ENCODE data around the gene NPY5R. TPM values are rescaled to one million over a fixed set of nuclear protein-coding genes. Genes with fewer than 3 reads are reported as not detected.

The NPY5R gene
- total and polyA plus RNA-seq, 2 donors (not counting 1 experiment from before 2014, with no cell fraction given): not detected

DNA sequence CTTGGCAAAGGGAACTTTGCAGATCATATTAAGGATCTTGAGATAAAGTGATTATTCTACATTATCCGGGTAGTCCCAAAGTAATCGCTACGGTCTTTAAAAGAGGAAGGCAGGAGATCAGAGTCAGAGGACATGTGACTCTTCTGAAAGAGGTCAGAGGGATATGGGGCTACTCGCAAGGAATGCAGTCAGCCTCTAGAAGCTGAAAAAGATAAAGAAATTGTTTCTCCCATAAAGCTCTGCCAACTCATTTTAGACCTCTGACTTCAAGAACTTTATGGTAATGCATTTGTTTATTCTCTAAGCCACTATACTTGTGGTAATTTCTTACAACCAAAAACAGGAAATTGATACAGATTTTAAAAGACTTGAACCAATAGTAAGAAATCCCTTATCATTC is 48.6 kb downstream of the NPY5R start:
- Histone ChIP-seq H2AFZ (ENCODE audit: low read length) (no peak overlapping the region), H3K9me3 (ENCODE audit: control insufficient read depth, insufficient read depth, low read depth, low read length) (no peaks in the 10 kb centered on the region), H3K4me2 (ENCODE audit: extremely low read depth, insufficient read depth, low read length) (no peak overlapping the region), H3K4me3 (replicated peaks in 1 of 4; ENCODE audit: control extremely low read depth in 1 of 4, insufficient read depth in 1 of 4, low read depth in 3 of 4, low read length in 4 of 4) (no peak overlapping the region), H4K20me1 (ENCODE audit: control insufficient read depth, extremely low read depth, insufficient read depth, low read length) (no peaks in the 10 kb centered on the region), H3K9ac (ENCODE audit: insufficient read depth, low read length) (no peak overlapping the region), H3K27ac (ENCODE audit: insufficient read depth, low read length) (no peak overlapping the region), H3K36me3 (ENCODE audit: control insufficient read depth, insufficient read depth, low read length) (no peaks in the 10 kb centered on the region), H3K4me1 (ENCODE audit: control insufficient read depth, extremely low read depth, insufficient read depth, low read length) (no peaks in the 10 kb centered on the region), H3K79me2 (ENCODE audit: control insufficient read depth, insufficient read depth, low read length) (no peaks in the 10 kb centered on the region), H3K27me3 (ENCODE audit: control insufficient read depth, insufficient read depth, low read length) (no peaks in the 10 kb centered on the region)
- no peak for DNase-seq (ENCODE audit: low read depth in 2 of 2)
- TF ChIP-seq EZH2 (IDR thresholded peaks at IDR 0.05; ENCODE audit: low read length, missing control alignments): no peak
- TF ChIP-seq, protein P1, sequence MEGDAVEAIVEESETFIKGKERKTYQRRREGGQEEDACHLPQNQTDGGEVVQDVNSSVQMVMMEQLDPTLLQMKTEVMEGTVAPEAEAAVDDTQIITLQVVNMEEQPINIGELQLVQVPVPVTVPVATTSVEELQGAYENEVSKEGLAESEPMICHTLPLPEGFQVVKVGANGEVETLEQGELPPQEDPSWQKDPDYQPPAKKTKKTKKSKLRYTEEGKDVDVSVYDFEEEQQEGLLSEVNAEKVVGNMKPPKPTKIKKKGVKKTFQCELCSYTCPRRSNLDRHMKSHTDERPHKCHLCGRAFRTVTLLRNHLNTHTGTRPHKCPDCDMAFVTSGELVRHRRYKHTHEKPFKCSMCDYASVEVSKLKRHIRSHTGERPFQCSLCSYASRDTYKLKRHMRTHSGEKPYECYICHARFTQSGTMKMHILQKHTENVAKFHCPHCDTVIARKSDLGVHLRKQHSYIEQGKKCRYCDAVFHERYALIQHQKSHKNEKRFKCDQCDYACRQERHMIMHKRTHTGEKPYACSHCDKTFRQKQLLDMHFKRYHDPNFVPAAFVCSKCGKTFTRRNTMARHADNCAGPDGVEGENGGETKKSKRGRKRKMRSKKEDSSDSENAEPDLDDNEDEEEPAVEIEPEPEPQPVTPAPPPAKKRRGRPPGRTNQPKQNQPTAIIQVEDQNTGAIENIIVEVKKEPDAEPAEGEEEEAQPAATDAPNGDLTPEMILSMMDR (conservative IDR thresholded peaks at IDR 0.05 in 1 of 2, IDR thresholded peaks at IDR 0.05 in 1 of 2; ENCODE audit: low read depth in 1 of 2, low read length in 2 of 2): no peak

- Histone ChIP-seq H4K20me1 (ENCODE audit: control insufficient read depth, extremely low read depth, insufficient read depth, low read length) (no peaks in the 10 kb centered on the region), H3K4me1 (ENCODE audit: control insufficient read depth, extremely low read depth, insufficient read depth, low read length) (no peaks in the 10 kb centered on the region), H3K27ac (ENCODE audit: insufficient read depth, low read length) (no peak overlapping the region), H2AFZ (ENCODE audit: low read length) (no peak overlapping the region), H3K36me3 (ENCODE audit: control insufficient read depth, insufficient read depth, low read length) (no peaks in the 10 kb centered on the region), H3K9me3 (ENCODE audit: control insufficient read depth, insufficient read depth, low read depth, low read length) (no peaks in the 10 kb centered on the region), H3K4me2 (ENCODE audit: extremely low read depth, insufficient read depth, low read length) (no peak overlapping the region), H3K27me3 (ENCODE audit: control insufficient read depth, insufficient read depth, low read length) (no peaks in the 10 kb centered on the region), H3K4me3 (replicated peaks in 1 of 4; ENCODE audit: control extremely low read depth in 1 of 4, insufficient read depth in 1 of 4, low read depth in 3 of 4, low read length in 4 of 4) (no peak overlapping the region), H3K79me2 (ENCODE audit: control insufficient read depth, insufficient read depth, low read length) (no peaks in the 10 kb centered on the region), H3K9ac (ENCODE audit: insufficient read depth, low read length) (no peak overlapping the region)
- TF ChIP-seq, protein P1 (conservative IDR thresholded peaks at IDR 0.05 in 1 of 2, IDR thresholded peaks at IDR 0.05 in 1 of 2; ENCODE audit: low read depth in 1 of 2, low read length in 2 of 2): no peak
- TF ChIP-seq EZH2 (IDR thresholded peaks at IDR 0.05; ENCODE audit: low read length, missing control alignments): no peak
- DNase-seq (ENCODE audit: low read depth in 2 of 2): no peak
Measured at GRCh38 chr4:163393471-163393870, 49.8 kb downstream of the NPY5R start.

DNA sequence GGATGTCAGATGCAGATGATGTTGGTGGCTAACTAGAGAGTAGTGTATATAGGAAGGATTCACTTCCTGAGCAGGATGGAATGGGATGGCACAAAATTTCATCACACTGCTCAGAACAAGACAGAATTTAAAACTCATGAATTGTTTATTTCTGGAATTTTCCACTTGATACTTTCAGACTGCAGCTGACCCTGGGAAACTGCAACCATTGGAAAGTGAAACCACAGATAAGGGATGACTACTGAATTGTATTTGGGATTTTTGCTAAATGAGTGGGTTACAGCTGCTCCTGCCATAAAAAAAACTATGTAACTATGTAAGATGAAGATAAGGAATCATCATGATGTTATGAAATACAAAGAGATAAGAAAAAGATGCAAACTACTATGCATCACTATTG is 51.4 kb downstream of the NPY5R start:
- H3K4me1 ChIP-seq (ENCODE audit: control insufficient read depth, extremely low read depth, insufficient read depth, low read length): no peaks in the 10 kb centered on the region
- no peaks in the 10 kb centered on the region for H3K79me2 ChIP-seq (ENCODE audit: control insufficient read depth, insufficient read depth, low read length)
- TF ChIP-seq, protein P1 (conservative IDR thresholded peaks at IDR 0.05 in 1 of 2, IDR thresholded peaks at IDR 0.05 in 1 of 2; ENCODE audit: low read depth in 1 of 2, low read length in 2 of 2): no peak
- TF ChIP-seq EZH2 (IDR thresholded peaks at IDR 0.05; ENCODE audit: low read length, missing control alignments): no peak
- H3K4me2 ChIP-seq (ENCODE audit: extremely low read depth, insufficient read depth, low read length): no peak overlapping the region
- no peaks in the 10 kb centered on the region for H3K9me3 ChIP-seq (ENCODE audit: control insufficient read depth, insufficient read depth, low read depth, low read length)
- no peaks in the 10 kb centered on the region for H3K27me3 ChIP-seq (ENCODE audit: control insufficient read depth, insufficient read depth, low read length)
- no peak overlapping the region for H2AFZ ChIP-seq (ENCODE audit: low read length)
- no peak overlapping the region for H3K27ac ChIP-seq (ENCODE audit: insufficient read depth, low read length)
- H4K20me1 ChIP-seq (ENCODE audit: control insufficient read depth, extremely low read depth, insufficient read depth, low read length): no peaks in the 10 kb centered on the region
- no peak overlapping the region for H3K4me3 ChIP-seq (replicated peaks in 1 of 4; ENCODE audit: control extremely low read depth in 1 of 4, insufficient read depth in 1 of 4, low read depth in 3 of 4, low read length in 4 of 4)
- no peaks in the 10 kb centered on the region for H3K36me3 ChIP-seq (ENCODE audit: control insufficient read depth, insufficient read depth, low read length)
- no peak overlapping the region for H3K9ac ChIP-seq (ENCODE audit: insufficient read depth, low read length)
- peak; percentile 31 to 55 for DNase-seq (ENCODE audit: low read depth in 2 of 2)

All from fibroblast of lung (primary cell).